SW480 (cell line): ENCODE measurements around the gene GNG13.
"Not testable (repeated sequence)": the region's sequence is repeated elsewhere in the genome, so short reads cannot be mapped to it uniquely, and the experiment has no call there.

ENCODE experiments used
- DNase-seq: peaks from one replicate; pipeline ENCODE4 v3.0.0-alpha.2; 2016; ENCODE audit warnings: low spot score

GNG13 gene, protein sequence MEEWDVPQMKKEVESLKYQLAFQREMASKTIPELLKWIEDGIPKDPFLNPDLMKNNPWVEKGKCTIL

DNA sequence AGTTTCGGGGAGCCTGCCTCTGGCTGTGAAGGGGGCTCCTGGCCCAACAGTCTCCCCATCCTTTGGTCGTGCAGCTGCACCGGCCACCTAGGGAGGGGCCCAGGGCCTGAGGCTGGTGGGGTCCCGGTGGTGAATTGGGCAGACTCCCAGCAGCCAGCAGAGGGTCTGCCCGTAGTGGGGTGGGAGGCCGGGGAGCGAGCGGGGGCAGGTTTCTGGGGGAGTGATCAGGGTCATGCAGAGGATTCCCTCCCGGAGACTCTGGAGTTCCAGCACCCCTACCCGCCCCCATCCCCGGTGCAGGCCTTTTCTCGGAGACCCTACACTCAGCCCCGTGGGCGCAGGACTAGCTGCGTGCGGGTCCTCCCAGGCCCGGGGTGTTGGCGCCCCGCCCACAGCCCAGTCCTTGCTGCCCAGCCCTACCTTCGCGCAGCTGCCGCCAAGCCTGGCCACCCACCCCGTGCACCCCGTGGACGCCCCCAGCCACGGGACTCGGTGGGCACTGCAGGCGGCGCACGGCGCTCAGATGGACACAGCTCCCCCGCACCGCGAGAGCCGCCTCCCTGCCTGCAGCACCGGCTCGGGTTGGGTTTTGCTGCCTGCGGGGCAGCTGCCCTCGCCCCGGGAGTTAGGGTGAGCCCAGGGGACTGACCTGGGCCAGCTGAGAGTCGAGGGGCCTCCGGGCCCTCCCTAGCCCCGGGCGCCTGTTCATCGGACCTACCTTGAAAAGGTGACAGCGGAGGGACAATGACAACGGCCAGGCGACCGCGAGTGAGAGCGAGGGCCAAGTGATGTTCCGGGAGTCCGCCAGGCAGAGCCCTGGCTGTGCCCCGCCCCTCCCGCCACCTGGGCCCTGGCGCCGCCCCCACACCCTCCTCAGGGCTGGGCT is at the start of gene GNG13:
GNG13 (minus strand) TSS at position 787 of the 886 bp plus-strand sequence. CDS start 1,657 bp downstream, outside the sequence.
- no peak for DNase-seq

DNA sequence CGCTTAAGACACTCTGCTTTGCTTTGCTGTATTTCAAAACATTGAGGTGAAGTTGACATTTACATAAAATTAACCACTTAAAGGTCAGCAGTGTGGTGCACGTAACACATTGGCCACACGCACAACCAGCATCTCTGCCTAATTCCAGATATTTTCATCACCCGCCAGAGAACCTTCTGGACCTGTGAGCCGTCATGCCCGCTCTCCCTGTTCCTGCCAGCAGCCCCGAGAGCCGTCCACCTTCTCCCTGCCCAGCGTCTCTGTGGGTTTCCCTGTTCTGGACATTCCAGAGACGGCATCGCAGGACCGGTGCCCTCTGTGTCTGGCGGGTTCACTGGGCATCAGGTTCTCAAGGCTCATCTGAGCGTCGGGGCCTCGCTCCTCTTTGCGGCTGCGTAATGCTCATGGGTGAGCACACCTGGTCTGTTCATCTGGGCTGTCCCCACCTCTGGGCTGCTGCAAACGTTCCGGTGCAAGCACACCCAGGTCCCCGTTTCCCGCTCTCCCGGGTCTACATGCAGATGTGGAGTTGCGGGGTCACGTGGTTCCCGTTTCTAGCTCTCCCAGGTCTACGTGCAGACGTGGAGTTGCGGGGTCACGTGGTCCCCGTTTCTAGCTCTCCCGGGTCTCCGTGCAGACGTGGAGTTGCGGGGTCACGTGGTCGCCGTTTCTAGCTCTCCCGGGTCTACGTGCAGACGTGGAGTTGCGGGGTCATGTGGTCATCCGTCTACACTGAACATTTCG is 48.1 kb upstream of the GNG13 start:
- DNase-seq, result no peak

DNA sequence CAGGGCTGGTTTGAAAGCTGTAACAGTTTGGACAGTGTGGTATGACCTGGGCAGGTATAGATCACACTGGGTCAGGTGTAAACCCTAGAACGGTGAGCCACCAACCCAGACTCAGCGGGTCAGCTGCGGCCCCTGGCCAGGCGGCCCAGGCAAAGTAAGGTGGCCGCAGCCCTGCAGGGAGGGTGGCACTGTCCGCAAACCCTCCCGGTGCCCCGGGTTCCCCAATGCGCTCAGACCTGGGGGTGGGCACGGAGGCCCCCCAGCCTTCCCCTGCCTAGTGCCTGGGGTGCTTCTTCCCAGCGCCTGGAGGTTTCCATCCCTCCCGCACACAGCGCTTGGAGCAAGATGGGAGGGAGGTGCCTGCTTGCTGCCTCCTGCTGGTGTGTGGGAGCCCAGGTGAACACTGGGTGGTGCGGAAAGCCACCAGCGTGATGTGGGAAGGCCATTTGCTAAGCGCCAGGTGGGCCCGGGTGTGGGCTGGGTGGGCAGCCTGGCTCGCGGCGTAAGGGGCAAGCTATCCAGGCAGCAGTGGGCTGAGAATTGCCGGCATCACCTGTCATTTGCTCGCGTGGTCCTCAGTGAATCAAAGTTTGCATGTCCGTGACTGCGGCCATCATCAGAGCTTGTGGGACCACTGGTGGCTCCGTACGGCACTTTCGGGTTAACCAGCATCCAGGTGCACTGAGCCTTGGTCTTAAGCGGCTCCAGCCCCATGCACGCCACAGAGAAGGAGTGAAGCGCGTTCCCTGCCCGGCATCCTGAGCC is 47.3 kb upstream of the GNG13 start:
- DNase-seq, result no peak

DNA sequence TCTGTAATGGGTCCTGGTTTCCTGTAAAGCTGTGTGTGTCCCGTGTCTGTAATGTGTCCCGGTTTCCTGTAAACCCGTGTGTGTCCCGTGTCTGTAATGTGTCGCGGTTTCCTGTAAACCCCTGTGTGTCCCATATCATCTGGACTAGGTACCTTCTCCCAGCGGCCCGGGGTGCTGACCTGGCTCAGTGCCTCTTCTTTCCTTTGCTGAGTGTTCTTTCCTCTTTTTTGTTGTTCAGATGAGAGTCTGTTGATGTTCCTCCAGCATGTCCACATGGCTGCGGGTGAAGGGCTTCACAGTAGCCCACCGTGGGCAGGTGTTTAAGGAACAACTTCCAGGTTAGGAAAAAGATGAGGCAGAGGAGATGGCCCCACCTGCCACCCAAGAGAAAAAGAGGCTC is 46.6 kb upstream of the GNG13 start:
- no peak for DNase-seq

DNA sequence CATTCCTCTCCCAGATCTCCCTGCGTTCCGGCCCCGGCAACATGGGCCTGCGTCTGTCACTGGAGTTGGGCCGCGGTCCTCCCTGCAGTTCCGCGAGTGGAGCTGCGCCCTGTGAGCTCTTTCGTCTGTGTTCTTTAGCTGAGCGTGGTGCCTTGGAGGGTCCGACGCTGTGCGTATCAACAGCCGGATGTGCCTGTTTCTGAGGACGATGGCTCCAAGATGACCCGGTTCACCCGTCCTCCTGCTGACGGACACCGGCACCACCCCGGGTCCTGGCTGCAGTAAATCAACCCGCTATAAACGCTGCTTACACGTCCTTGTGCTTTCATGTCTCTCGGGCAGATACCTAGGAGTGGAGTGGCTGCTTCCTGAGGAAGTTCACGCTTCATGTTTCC is 44.8 kb upstream of the GNG13 start:
- no peak for DNase-seq

DNA sequence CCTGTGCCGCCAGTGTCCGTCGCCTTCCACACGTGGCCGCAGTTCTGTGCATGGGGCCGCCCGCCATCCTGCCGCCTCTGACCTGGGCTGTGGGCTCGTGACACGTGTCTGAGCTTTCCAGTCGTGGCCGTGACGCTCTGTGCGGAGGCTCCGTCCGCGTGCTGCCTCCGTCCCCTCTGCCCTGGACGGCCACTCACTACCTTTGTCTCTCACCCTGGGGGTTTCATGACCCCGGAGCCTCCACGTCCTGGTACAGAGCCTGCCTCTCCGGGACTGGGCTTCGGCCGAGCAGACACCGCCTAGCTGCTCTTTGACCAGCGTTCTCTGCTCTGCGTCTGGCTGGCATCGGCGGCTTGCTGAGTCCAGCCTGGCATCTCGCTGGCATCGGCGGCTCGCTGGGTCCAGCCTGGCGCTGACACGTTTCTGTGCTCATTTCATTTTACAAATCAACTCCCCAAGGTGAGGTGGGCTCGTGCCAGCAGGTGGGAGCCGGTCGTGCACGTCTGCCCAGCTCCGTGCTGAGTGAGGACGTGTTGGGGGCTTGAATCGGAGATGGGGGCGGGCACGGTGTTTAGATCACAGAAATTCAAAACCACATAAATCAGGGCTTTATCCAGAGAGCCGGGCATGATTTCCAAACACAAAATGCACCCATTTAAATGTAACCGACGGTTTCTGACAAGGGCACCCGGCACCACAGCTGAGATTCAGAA is 44.3 kb upstream of the GNG13 start:
- no peak for DNase-seq

- no peak for DNase-seq
These were observed 43.2 kb upstream of the GNG13 start for GRCh38 chr16:843771-844170.

GRCh38 chr16:842711-843560 is 42.4 kb upstream of the GNG13 start:
- no peak for DNase-seq

DNA sequence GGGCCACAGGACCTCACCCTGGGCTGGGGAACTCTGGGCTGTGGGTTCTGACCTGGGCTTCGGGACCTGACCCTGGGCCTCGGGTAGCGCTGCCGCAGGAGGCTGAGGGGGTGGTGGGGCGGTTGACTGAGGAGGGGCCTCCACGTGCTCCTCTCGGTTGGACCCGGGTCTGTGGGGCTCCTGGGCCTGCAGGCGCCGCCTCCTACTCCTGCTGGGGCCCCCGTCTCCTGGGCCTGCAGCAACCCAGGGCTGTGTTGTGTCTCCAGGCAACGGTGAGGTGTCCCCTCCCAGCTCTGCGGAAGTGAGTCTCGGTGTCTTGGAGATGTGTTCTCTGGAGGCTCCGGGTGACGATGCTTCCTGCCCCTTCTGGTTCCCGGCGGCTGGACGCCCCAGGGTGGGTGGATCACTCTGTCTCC is 41.5 kb upstream of the GNG13 start:
- DNase-seq, result no peak

- DNase-seq, result no peak
These were observed 41.0 kb upstream of the GNG13 start for GRCh38 chr16:841455-842060.

DNA sequence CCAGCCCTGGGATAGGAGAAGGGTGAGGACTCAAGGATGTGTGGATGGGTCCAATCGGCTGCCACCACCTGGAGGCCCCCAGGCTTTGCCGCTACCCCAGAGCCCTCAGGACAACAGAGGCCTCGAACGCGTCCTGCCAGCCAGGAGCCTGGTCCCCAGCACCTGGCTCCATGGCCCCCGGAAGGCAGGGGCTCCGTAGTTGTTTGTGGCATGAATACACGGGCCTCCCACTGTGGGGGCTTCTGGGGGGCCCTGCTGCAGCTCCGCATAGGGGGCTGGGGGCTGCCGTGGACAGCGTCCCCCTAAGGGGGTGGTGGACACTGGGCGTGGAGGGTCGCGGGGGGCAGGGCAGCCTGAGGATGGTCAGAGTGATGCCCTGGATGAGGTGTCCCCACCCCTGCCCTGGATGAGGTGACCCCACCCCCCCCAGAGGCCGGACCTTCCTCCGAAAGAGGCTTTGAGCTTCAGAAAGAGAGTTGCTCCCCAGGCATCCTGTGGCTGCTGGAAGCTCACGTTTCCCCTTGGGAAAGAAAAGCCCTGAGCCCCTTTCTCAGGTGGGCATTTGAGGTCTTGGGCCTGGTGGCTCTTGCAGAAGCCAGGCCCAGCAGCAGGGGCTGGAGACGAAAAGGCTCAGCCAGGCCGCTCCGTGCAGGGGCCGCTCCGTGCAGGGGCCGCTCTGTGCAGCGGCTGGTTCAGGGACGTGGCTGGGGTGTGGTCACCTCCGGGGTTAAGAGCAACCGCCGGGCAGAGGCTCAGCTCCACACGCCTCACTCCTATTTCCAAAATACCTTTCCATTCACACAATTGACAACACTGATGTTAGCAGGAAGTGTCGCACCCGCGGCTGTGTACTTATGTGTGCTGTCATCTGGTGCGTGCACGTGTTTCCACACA is 40.3 kb upstream of the GNG13 start:
- peak; percentile 3 for DNase-seq

- no peak for DNase-seq
These were observed 39.3 kb upstream of the GNG13 start for GRCh38 chr16:839643-840408.

GRCh38 chr16:838741-839140 is 38.2 kb upstream of the GNG13 start:
- DNase-seq, result no peak

- DNase-seq, result not testable (repeated sequence)
These were observed 36.3 kb upstream of the GNG13 start for GRCh38 chr16:836822-837221.

DNA sequence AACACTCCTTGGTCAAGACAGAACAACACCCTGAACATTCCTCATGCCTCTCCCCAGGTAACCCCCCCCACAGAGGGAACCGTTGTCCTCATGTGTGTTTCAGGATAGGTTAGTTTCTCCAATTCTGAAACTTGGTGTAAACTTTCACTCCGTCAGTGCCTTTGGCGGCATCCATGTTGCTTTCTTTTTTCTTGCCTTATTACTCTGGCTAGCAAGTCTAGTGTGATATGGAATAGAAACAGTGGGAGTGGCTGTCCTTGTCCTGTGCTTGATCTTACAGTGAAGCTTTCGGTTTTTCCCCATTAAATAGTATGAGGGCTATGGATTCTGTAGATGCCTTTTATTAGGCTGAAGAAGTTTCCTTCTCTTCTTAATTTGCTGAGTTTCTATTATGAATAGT is 35.7 kb upstream of the GNG13 start:
- DNase-seq, result no peak

DNA sequence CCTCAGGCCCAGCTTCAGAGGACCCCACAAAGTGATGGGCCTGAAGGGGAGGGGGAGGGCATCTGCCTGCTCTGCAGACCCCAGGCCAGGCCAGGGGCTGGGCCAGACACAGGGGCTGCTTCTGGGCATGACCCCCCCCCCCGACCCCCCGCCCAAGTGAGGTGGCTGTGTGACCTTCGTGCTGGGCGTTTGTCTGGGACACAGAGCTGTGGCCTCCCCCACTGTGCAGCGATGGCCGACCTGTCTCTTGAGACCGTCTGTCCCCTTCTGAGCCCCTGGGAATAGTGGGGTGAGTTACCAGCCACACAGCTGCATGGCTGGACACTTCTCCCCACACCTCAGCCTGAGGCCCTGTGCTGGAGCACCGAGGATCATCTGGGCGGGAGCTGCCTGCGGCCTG is 34.8 kb upstream of the GNG13 start:
- no peak for DNase-seq

DNA sequence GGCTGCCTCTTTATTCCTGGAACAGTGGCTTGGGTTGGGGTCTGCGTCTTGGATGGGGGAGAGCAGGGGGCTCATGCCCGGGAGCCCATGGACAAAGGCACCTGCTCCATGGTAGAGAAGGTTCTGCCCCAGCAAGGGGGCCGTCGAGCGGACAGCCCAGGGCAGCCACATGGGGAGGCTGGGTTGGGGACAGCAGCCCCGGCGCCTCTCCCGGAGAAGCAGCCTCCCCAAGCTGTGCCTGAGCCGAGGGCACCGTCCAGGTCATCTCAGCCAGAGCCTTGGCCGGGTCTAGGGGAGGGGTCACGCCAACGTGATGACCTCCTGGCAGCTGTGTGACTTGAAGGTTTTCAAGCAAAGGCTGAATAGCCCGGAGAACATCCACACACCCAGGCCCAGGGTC is 32.9 kb upstream of the GNG13 start:
- DNase-seq, result no peak

- peak; percentile 34 for DNase-seq
These were observed 32.3 kb upstream of the GNG13 start for GRCh38 chr16:832652-833336.
